ENCODE data around the gene GAL3ST2.

The GAL3ST2 gene

DNA sequence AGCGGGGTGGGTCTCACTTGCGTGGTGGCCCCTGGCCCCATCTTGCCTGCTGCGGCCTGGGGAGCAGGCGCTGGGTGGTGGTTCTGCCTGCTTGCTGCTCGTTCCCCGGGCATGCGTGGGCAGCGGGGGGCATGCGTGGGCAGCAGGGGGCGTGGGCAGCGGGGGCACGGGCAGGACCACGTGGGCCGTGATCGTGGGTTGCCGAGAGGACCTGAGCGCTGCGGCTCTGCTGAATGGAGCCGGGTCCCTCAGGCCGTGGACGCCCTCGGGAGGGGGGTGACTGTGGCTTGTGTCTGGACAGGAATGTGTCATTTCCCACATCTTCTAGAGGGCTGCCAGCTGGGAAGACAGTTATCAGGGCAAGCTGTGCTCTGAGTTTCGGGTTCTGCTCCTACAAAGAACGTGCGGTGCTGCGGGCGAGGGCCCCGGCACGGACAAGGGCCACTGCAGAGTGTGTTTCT, 8.3 kb upstream of the GAL3ST2 start:
- DNase-seq (ENCODE audit: low read depth) = no peak
- TF ChIP-seq, protein P1, sequence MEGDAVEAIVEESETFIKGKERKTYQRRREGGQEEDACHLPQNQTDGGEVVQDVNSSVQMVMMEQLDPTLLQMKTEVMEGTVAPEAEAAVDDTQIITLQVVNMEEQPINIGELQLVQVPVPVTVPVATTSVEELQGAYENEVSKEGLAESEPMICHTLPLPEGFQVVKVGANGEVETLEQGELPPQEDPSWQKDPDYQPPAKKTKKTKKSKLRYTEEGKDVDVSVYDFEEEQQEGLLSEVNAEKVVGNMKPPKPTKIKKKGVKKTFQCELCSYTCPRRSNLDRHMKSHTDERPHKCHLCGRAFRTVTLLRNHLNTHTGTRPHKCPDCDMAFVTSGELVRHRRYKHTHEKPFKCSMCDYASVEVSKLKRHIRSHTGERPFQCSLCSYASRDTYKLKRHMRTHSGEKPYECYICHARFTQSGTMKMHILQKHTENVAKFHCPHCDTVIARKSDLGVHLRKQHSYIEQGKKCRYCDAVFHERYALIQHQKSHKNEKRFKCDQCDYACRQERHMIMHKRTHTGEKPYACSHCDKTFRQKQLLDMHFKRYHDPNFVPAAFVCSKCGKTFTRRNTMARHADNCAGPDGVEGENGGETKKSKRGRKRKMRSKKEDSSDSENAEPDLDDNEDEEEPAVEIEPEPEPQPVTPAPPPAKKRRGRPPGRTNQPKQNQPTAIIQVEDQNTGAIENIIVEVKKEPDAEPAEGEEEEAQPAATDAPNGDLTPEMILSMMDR (conservative IDR thresholded peaks at IDR 0.05; ENCODE audit: low read depth, low read length) = no peak
- no peak overlapping the region for H3K4me3 ChIP-seq (ENCODE audit: low read length)

DNA sequence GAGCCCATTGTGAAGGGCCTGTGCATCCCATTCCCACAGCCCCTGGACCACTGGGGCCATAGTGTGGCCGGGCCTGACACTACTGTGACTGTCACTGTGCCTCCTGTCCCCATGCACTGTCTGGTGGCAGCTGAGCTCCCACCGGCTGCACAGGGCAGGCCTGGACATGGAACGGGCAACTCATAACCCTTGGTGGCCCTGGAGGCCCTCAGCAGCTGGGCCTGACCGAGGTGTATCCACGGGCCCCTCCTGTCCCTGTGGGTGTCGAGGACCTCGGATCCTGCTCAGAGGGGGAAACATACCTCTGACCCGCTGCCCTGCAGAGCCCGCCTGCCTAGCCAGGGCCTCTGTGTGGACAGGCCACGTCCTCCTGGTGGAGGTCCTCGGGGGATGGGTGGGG, 7.8 kb upstream of the GAL3ST2 start:
- no peak for DNase-seq (ENCODE audit: low read depth)
- TF ChIP-seq, protein P1 (conservative IDR thresholded peaks at IDR 0.05; ENCODE audit: low read depth, low read length) = no peak
- H3K4me3 ChIP-seq (ENCODE audit: low read length) = no peak overlapping the region

DNA sequence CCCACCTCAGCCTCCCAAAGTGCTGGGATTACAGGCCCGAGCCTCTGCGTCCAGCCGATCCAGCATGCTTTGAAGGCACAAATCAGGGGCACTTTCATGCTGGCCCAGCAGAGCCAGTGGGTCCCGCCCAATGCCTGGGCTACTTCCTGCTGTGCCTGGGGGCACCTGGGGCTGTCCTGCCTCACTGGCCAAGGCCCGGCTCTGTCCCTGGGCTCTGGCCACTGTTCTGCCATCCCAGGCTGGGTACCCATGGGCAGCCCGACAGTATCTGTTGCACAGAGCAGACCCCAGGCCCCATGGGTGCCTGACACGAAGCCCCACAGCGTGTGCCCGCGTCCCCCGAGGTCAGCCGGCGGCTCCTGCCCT, 6.8 kb upstream of the GAL3ST2 start:
- DNase-seq (ENCODE audit: low read depth) = no peak
- no peak overlapping the region for H3K4me3 ChIP-seq (ENCODE audit: low read length)
- TF ChIP-seq, protein P1 (conservative IDR thresholded peaks at IDR 0.05; ENCODE audit: low read depth, low read length) = no peak

DNA sequence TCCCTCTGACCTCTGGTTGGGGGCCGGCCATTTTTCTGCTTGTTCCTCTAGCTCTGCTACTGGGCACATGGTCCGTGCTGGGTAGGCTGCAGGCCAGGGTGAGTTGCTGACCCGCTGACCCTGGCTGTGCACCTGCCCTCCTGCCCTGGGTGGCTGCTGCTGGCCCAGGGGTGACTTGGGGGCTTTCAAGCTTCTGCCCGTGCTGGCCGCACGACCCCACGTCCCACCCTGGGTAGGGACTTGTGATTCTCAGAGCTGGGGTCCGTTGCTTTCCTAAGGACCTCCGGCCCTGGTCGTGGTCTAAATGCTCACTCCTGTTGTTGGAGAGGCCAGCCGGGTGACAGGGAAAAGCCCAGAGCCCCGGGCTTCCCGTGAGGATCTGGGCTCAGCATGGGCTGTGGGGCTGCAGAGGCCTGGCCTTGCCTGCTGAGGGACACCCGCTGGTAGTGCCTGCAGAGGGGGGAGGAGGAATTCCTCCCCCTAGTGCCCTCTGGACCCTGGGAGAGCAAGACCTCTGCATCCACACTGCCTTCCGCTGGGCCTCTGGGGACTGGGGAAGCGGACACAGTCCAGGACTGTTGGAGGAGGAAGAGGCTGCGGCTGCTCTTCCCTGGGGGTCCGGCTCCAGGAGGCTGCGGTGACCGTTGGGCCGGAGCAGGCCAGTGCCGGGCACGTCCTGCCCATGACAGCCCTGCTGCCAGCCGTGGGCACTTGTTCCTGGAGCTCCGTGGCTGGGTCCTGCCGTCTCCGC, 6.3 kb upstream of the GAL3ST2 start:
- TF ChIP-seq, protein P1 (conservative IDR thresholded peaks at IDR 0.05; ENCODE audit: low read depth, low read length) = no peak
- no peak overlapping the region for H3K4me3 ChIP-seq (ENCODE audit: low read length)
- no peak for DNase-seq (ENCODE audit: low read depth)

DNA sequence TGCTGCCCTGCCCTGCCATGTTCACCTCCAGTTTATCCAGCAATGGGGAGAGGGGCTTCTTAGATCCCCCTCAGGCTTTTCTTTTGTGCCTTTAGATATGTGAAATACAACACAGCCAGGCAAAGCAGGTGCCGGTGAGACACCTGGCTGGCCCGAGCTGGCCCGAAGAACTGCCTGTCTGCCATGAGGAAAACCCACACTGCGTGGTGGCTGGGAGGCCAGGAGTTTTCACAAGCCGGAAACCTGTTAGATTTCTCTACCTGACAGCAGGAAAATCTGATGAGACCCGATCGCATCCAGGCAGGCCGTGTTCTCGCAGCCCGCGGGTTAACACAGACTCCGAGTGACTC, 5.7 kb upstream of the GAL3ST2 start:
- DNase-seq (ENCODE audit: low read depth) = no peak
- no peak overlapping the region for H3K4me3 ChIP-seq (ENCODE audit: low read length)
- TF ChIP-seq, protein P1 (conservative IDR thresholded peaks at IDR 0.05; ENCODE audit: low read depth, low read length) = no peak

DNA sequence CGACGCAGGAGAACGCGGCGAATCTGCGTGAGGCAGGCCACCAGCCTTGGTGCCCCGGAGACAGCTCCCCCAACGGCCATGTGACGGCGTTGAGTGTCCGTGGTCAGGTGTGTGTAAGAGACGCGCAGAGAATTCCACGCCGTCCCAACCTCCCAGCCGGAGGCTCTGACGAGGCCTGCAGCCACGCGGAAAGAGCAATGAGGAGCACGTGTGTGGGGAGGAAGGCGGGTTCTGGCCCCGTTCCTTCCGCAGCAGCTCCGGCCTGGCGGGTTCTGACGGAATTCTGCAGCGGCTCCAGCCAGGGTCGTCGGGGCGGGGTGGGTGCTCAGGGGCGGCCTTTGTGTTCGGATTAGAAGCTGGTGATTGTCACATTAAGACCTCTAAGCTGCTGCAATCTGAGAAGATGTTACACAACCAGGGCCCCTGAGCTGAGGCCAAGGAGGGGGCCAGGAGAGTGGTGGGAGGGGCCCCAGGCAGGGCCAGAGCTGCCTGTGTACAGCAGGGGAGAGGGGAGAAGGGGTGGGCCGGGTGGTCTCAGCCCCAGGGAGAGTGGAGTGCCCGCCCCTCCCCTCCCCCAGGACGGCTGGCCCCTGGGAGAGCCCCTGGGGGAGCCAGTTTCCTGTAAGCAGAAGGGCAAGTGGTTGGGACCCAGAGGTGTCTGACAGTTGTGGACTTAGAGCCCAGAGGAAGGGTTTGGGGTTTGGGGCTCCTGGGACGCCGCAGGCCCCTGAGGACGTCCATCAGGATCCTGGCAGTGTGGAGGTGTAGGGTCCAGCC, 5.1 kb upstream of the GAL3ST2 start:
- TF ChIP-seq, protein P1 (conservative IDR thresholded peaks at IDR 0.05; ENCODE audit: low read depth, low read length) = no peak
- DNase-seq (ENCODE audit: low read depth) = peak; percentile 62
- H3K4me3 ChIP-seq (ENCODE audit: low read length) = no peak overlapping the region

DNA sequence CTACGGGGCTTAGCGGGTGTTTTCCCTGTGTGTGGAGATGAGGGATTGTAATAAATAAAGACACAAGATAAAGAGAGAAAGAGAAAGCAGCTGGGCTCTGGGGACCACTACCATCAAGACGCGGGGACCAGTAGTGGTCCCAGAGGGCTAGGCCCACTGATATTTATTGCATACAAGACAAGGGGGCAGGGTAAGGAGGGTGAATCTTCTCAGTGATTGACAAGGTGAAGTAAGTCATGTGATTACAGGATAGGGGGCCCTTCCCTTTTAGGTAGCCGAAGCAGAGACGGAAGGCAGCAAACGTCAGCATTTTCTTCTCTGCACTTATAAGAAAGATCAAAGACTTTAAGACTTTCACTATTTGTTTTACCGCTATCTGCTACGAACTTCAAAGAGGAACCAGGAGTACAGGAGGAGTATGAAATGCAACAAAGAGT, 4.5 kb upstream of the GAL3ST2 start:
- no peak overlapping the region for H3K4me3 ChIP-seq (ENCODE audit: low read length)
- no peak for DNase-seq (ENCODE audit: low read depth)
- TF ChIP-seq, protein P1 (conservative IDR thresholded peaks at IDR 0.05; ENCODE audit: low read depth, low read length) = no peak

Data from retinal pigment epithelial cell (primary cell).